ENCODE results near the gene MUC5AC. TPM values are rescaled to one million over a fixed set of nuclear protein-coding genes. Genes with fewer than 3 reads are reported as not detected.
"Not testable (repeated sequence)": the region's sequence is repeated elsewhere in the genome, so short reads cannot be mapped to it uniquely, and the experiment has no call there.

The MUC5AC gene
- total RNA-seq, 1 donor from 2014 or later = 1.4 TPM

- Mint-ChIP-seq H3K27me3 (peaks cover 13% of the 10 kb centered on the region), H3K4me3 (no peak overlapping the region), H3K4me1 (ENCODE audit: unreplicated experiment) (no peaks in the 10 kb centered on the region), H3K27ac (no peak overlapping the region), H3K9me3 (no peaks in the 10 kb centered on the region), H3K36me3 (no peaks in the 10 kb centered on the region)
- DNase-seq (ENCODE audit: extremely low spot score, unreplicated experiment) = no peak
- no peak for TF ChIP-seq CTCF (conservative IDR thresholded peaks at IDR 0.05)
Measured at GRCh38 chr11:1111545-1112212, 46.1 kb upstream of the MUC5AC start.

GRCh38 chr11:1112351-1113191, 45.2 kb upstream of the MUC5AC start:
- TF ChIP-seq CTCF (conservative IDR thresholded peaks at IDR 0.05) = no peak
- Mint-ChIP-seq H3K27me3 (peaks cover 13% of the 10 kb centered on the region), H3K9me3 (no peaks in the 10 kb centered on the region), H3K4me1 (ENCODE audit: unreplicated experiment) (no peaks in the 10 kb centered on the region), H3K36me3 (no peaks in the 10 kb centered on the region), H3K4me3 (no peak overlapping the region), H3K27ac (no peak overlapping the region)
- no peak for DNase-seq (ENCODE audit: extremely low spot score, unreplicated experiment)

- Mint-ChIP-seq H3K9me3 (no peaks in the 10 kb centered on the region), H3K4me1 (ENCODE audit: unreplicated experiment) (no peaks in the 10 kb centered on the region), H3K36me3 (no peaks in the 10 kb centered on the region), H3K27me3 (peaks cover 14% of the 10 kb centered on the region), H3K4me3 (no peak overlapping the region), H3K27ac (no peak overlapping the region)
- DNase-seq (ENCODE audit: extremely low spot score, unreplicated experiment) = no peak
- TF ChIP-seq CTCF (conservative IDR thresholded peaks at IDR 0.05) = no peak
Measured at GRCh38 chr11:1113405-1114201, 44.1 kb upstream of the MUC5AC start.

- not testable (repeated sequence) for H3K36me3 Mint-ChIP-seq; H3K4me1 Mint-ChIP-seq (ENCODE audit: unreplicated experiment); H3K4me3 Mint-ChIP-seq; H3K27ac Mint-ChIP-seq; DNase-seq (ENCODE audit: extremely low spot score, unreplicated experiment); H3K9me3 Mint-ChIP-seq
- peaks cover 16% of the 10 kb centered on the region for H3K27me3 Mint-ChIP-seq
Measured at GRCh38 chr11:1115292-1115691, 42.5 kb upstream of the MUC5AC start.

- no peaks in the 10 kb centered on the region for H3K4me1 Mint-ChIP-seq (ENCODE audit: unreplicated experiment)
- DNase-seq (ENCODE audit: extremely low spot score, unreplicated experiment) = no peak
- H3K36me3 Mint-ChIP-seq = no peaks in the 10 kb centered on the region
- no peak for TF ChIP-seq CTCF (conservative IDR thresholded peaks at IDR 0.05)
- no peak overlapping the region for H3K4me3 Mint-ChIP-seq
- H3K27ac Mint-ChIP-seq = no peak overlapping the region
- peaks cover 16% of the 10 kb centered on the region for H3K27me3 Mint-ChIP-seq
- no peaks in the 10 kb centered on the region for H3K9me3 Mint-ChIP-seq
Measured at GRCh38 chr11:1116104-1116503, 41.6 kb upstream of the MUC5AC start.
